Duodenal mucosa (tissue), 2 donors: ENCODE measurements around the gene ASPHD2.

Experiments
- H3K27ac ChIP-seq: one replicate; pipeline ENCODE4 v1.7.0; 2013; ENCODE audit warnings: low read depth, low read length
- H3K27me3 ChIP-seq, 2 donors: one replicate each; pipeline ENCODE4 v1.7.0; 2013; ENCODE audit warnings: low read length in 2 of 2, control low read depth in 1 of 2; ENCODE audit not compliant: insufficient read depth in 2 of 2, control insufficient read depth in 1 of 2
- H3K36me3 ChIP-seq, 2 donors: one replicate each; pipeline ENCODE4 v1.7.0; 2013; ENCODE audit warnings: low read length in 2 of 2, control low read depth in 1 of 2; ENCODE audit not compliant: insufficient read depth in 2 of 2, control insufficient read depth in 1 of 2
- H3K4me1 ChIP-seq, 2 donors: one replicate each; pipeline ENCODE4 v1.7.0; 2013; ENCODE audit warnings: low read length in 2 of 2, control low read depth in 1 of 2; ENCODE audit not compliant: insufficient read depth in 2 of 2, control insufficient read depth in 1 of 2
- H3K4me3 ChIP-seq, 2 donors: one replicate each; pipeline ENCODE4 v1.7.0; 2013; ENCODE audit warnings: low read length in 2 of 2, low read depth in 1 of 2
- H3K9ac ChIP-seq, 2 donors: one replicate each; pipeline ENCODE4 v1.7.0; 2013; ENCODE audit warnings: low read length in 2 of 2, low read depth in 1 of 2
- H3K9me3 ChIP-seq, 2 donors: one replicate each; pipeline ENCODE4 v1.7.0; 2013; ENCODE audit warnings: low read length in 2 of 2, control low read depth in 1 of 2; ENCODE audit not compliant: control insufficient read depth in 1 of 2

ASPHD2 gene

DNA sequence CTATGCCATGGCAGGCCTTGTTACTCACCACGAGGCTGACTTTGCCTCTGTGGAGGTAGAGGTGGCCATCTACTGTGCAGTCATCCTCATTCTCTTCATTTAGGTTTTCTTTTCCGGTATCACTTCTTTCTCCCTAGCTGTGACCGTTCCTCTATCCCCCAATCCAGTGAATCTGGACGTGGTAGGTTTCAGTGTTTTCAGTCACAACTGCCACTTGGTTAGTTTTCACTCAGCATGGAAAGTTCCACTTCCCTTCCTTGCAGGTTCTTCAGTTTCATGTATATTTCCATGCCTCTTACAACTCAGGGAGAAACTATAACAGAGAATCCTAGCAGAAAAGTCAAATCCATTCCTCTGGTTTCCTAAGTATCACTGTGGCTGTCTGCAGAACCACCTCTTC lies 52.6 kb downstream of the ASPHD2 start:
- no peak overlapping the region for H3K4me3 ChIP-seq
- H3K36me3 ChIP-seq = peaks cover 8 to 9% of the 10 kb centered on the region in 2 donors
- H3K9me3 ChIP-seq = no peaks in the 10 kb centered on the region
- H3K4me1 ChIP-seq = peaks cover 41 to 45% of the 10 kb centered on the region in 2 donors
- no peak overlapping the region for H3K9ac ChIP-seq
- H3K27ac ChIP-seq = no peak overlapping the region
- H3K27me3 ChIP-seq = no peaks in the 10 kb centered on the region

DNA sequence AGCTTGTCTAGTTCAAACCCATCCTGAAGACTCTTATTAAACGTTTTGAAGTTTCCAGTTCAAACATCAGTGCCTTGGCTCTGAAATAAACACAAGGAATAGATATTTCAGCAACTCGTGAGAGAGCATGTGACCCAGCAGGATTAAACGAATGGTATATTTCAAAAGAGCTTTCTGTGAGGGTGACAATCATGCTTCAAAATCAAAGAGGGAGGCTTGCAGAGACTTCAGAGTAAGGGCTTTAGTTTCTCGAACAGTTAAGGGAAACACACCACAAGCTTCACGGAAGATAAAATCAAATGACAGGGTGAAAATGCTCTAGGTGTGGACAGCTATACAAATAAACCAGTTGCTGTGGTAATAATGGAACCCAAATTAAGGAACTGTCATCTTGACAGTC lies 53.1 kb downstream of the ASPHD2 start:
- H3K9me3 ChIP-seq = no peaks in the 10 kb centered on the region
- H3K9ac ChIP-seq = no peak overlapping the region
- no peak overlapping the region for H3K4me3 ChIP-seq
- H3K27me3 ChIP-seq = no peaks in the 10 kb centered on the region
- H3K27ac ChIP-seq = no peak overlapping the region
- H3K36me3 ChIP-seq = peaks cover 4 to 5% of the 10 kb centered on the region in 2 donors
- peaks cover 41 to 45% of the 10 kb centered on the region in 2 donors for H3K4me1 ChIP-seq

DNA sequence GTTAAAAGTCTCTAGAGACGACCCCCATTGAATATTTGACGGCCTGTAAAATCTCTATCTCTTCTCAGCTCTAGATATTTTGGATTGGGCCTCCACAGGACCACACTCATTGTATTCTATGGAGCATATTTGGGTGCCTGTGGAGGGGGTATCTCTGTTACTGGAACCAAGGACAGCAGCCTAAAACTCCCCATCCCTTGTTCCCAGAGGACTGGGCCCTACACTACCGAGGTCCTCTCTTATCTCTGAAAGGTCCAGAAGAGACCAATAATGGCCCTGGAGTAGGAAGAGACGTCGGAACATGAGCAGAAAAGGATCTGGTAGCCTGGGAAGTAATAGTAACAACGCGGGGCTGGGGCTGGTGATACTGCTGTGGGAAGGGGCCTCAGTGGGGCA lies 54.0 kb downstream of the ASPHD2 start:
- H3K4me3 ChIP-seq = peak overlapping the region; percentile 81 to 93
- H3K27ac ChIP-seq = peak overlapping the region; percentile 89
- peaks cover 6% of the 10 kb centered on the region in 2 donors for H3K36me3 ChIP-seq
- no peaks in the 10 kb centered on the region for H3K9me3 ChIP-seq
- H3K9ac ChIP-seq = peak overlapping the region; percentile 92 to 99
- no peaks in the 10 kb centered on the region for H3K27me3 ChIP-seq
- peaks cover 41 to 45% of the 10 kb centered on the region in 2 donors for H3K4me1 ChIP-seq

DNA sequence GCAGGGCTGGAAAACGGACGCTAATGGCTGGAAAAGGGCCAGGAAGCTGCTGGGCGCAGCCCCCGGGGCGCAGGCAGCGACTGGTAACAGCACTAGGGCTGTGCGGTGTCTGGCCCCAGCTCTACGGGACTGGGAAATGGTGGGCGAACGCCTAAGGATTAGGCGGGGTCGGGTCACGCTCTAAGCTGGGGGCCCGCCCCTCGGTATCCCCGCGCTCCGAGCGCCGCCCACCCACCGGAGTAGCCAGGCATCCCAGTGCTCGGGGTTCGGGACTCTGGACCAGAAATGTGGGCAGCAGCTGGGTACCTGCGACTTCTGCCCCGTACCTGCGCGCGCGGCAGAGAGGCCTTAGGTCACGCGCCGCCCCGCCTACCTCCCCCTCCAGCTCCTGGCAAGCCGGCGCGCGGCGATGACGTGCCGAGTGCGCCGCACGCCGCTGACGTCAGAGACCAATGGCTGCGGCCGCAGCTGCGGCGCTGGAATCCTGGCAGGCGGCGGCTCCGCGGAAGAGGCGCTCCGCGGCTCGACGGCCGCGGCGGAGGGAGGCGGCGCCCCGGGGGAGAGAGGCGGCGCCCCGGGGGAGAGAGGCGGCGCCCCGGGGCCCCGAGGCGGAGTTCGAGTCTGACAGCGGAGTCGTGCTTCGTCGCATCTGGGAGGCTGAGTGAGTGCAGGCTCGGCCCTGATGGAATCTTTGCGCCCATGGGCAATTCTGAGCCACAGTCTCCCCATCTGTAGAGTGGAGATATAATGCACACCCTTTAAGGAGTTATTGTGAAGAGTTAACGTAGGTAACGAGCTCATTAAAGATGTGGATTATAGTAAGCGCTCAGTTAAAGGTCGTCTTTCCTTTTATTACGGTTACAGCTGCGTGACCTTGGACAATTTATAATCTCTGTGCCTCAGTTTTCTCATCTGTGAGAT lies 54.6 kb downstream of the ASPHD2 start, which contains the start of the genes HPS4 and SRRD:
Gene HPS4, minus strand, starts transcription at position 345 of the 921 bp plus-strand sequence. CDS start 2,021 bp downstream, outside the sequence.
Gene SRRD, plus strand, starts transcription at position 439 of the 921 bp plus-strand sequence. Its CDS starts 14 bp downstream, at position 453.
- peak within 1 kb of the TSS; percentile 89 for H3K27ac ChIP-seq
- peaks cover 12 to 13% of the 10 kb centered on the region in 2 donors for H3K36me3 ChIP-seq
- H3K4me3 ChIP-seq = peak within 1 kb of the TSS; percentile 81 to 93
- H3K27me3 ChIP-seq = no peaks in the 10 kb centered on the region
- peak within 1 kb of the TSS; percentile 92 to 99 for H3K9ac ChIP-seq
- H3K4me1 ChIP-seq = peaks cover 41 to 45% of the 10 kb centered on the region in 2 donors
- no peaks in the 10 kb centered on the region for H3K9me3 ChIP-seq

DNA sequence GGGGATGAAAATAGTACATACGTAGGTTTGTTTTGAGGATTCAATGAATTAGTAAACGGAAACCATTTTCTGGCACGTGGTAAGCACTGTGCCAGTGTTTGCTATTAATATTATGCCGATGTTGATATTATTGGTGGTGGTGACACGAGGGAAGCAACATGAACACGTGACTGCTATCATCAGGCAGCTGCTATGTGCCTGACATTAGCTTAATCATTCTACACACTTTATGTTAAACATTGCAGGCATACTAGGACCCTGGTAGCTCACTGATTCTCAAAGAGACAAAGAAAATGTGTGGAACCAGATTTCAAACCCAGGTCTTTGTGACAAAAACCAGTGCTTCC lies 55.3 kb downstream of the ASPHD2 start:
- Histone ChIP-seq H3K9ac (peak overlapping the region; percentile 61 to 92), H3K27me3 (no peaks in the 10 kb centered on the region), H3K4me1 (peaks cover 36 to 40% of the 10 kb centered on the region in 2 donors), H3K4me3 (peak overlapping the region; percentile 81 to 93), H3K36me3 (peaks cover 17 to 19% of the 10 kb centered on the region in 2 donors), H3K9me3 (no peaks in the 10 kb centered on the region), H3K27ac (no peak overlapping the region)

DNA sequence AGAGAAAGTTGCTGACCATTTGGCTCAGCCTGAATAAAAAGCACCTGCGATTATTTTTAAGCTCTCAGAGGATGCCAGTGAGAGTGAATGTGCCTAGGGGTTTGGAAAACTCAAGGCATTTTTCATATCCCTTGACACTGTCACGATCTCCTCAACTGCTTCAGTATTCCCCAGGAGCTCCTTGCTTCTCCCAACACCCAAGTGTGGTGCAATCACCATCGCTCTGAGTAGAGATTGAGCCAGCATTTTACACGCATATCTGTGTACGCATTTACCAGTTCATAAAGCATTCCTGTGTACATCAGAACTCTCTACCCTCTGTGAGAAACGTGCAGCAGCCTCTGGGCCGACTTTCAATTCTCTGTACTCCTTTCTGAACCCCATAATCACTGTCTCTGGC lies 56.0 kb downstream of the ASPHD2 start:
- Histone ChIP-seq H3K36me3 (peaks cover 23 to 26% of the 10 kb centered on the region in 2 donors), H3K27ac (no peak overlapping the region), H3K4me3 (no peak overlapping the region), H3K9me3 (no peaks in the 10 kb centered on the region), H3K4me1 (peaks cover 29 to 33% of the 10 kb centered on the region in 2 donors), H3K27me3 (no peaks in the 10 kb centered on the region), H3K9ac (peak overlapping the region in 1 of 2 donors; percentile 22)

DNA sequence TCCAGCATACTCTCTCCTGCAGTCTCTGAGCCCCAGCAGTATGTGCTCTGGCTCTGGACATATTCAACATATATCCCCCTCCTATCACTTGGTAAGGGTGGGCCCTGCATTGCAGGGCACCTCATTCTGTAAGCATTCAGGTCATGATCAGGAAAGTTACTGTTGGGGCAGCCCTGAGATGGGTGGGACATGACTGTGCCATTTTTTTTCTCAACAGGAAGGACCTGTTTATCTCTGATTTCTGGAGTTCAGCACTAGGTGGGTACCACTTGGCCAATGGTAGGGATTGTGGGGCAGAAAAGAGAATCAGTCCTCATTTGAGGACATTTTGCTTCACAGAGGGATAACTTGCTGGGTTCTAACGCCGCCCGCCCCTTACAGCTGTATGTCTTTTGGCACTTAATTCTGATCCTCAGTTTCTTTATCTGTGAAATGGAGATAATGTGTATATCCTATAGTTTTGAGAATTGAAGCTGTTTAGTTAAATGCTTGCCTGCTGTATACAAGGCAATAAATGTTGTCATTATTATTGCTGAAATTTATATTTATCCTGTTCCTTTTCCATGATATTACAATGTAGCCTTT lies 56.8 kb downstream of the ASPHD2 start:
- no peaks in the 10 kb centered on the region for H3K9me3 ChIP-seq
- H3K9ac ChIP-seq = no peak overlapping the region
- peaks cover 24 to 35% of the 10 kb centered on the region in 2 donors for H3K36me3 ChIP-seq
- H3K4me3 ChIP-seq = no peak overlapping the region
- H3K4me1 ChIP-seq = peaks cover 22 to 31% of the 10 kb centered on the region in 2 donors
- H3K27me3 ChIP-seq = no peaks in the 10 kb centered on the region
- no peak overlapping the region for H3K27ac ChIP-seq

DNA sequence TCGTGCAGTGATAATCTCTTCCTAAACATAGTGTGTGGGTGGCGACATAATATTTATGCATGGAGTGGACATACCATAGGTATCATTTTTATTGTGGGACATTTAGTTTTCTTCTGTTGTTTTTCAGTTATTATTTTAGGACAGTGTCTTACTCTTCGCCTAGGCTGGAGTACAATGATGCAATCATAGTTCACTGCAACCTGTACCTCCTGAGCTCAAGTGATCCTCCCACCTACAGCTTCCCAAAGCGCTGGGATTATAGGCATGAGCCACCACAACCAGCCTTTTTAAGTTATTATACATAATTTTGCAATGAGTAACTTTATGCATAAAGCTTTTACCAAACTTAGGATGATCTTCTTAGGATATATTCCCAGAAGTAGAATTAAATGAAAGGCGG lies 57.3 kb downstream of the ASPHD2 start:
- Histone ChIP-seq H3K9ac (no peak overlapping the region), H3K27ac (no peak overlapping the region), H3K36me3 (peaks cover 28 to 40% of the 10 kb centered on the region in 2 donors)

DNA sequence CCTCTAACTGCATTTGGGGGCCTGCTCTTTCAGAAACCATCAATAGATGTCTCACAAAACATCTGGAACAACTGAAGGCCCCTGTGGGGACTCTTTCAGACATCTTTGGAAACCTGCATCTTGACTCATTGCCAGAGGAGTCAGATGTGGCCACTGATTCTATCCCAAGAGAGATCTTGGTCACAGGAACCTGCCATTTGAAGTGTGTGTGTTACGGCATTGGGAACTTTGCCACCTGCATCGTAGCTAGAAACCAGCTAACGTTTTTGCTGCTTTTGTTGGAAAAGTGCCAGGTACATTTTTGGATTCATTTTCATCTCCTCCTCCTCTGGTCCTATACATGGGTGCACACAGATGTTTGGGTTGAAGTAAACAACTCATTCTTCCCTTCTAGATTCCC lies 58.9 kb downstream of the ASPHD2 start:
- H3K27me3 ChIP-seq = no peaks in the 10 kb centered on the region
- peaks cover 12 to 15% of the 10 kb centered on the region in 2 donors for H3K4me1 ChIP-seq
- H3K27ac ChIP-seq = no peak overlapping the region
- H3K9ac ChIP-seq = no peak overlapping the region
- no peaks in the 10 kb centered on the region for H3K9me3 ChIP-seq
- H3K4me3 ChIP-seq = no peak overlapping the region
- H3K36me3 ChIP-seq = peaks cover 43 to 56% of the 10 kb centered on the region in 2 donors

More for the DNA sequence above, 57.3 kb downstream of the ASPHD2 start:
- H3K9me3 ChIP-seq = no peaks in the 10 kb centered on the region
- no peaks in the 10 kb centered on the region for H3K27me3 ChIP-seq
- no peak overlapping the region for H3K4me3 ChIP-seq
- H3K4me1 ChIP-seq = peaks cover 22 to 28% of the 10 kb centered on the region in 2 donors

DNA sequence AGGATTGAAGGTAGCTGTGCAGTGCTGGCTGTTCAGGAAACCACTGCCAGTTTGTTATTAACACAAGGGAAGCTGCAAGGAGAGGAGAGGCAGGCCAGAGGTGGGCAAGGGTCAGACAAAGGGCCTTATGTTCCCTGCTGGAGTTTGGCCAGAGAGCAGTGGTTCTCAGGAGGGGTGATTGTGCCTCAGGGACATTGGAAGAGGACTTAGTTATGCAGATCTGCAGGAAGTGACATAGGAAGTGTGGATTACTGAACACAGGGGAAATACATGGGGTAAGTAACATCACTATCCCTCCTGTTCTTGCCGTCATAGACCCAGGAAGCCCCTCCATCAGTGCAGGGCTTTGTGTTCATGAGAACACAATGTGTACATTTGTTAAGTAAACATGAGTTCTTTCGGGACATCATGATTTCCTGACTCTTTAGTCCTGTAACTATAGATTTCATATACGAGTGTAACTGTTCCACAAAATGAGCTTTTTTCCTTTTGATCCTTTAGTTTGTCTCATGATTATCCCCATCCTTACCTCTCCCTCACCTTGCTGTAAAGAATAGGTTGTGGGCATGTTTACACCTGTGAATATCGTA lies 60.5 kb downstream of the ASPHD2 start:
- peaks cover 5 to 7% of the 10 kb centered on the region in 2 donors for H3K4me1 ChIP-seq
- peaks cover 57 to 70% of the 10 kb centered on the region in 2 donors for H3K36me3 ChIP-seq
- H3K9me3 ChIP-seq = no peaks in the 10 kb centered on the region
- no peaks in the 10 kb centered on the region for H3K27me3 ChIP-seq
- no peak overlapping the region for H3K9ac ChIP-seq
- no peak overlapping the region for H3K27ac ChIP-seq
- H3K4me3 ChIP-seq = no peak overlapping the region
